ENCODE results near the gene ZFAND3. TPM values are rescaled to one million over a fixed set of nuclear protein-coding genes. Genes with fewer than 3 reads are reported as not detected.

ZFAND3 gene
- total RNA-seq, 1 experiment from 2014 or later, result 75.0 TPM

DNA sequence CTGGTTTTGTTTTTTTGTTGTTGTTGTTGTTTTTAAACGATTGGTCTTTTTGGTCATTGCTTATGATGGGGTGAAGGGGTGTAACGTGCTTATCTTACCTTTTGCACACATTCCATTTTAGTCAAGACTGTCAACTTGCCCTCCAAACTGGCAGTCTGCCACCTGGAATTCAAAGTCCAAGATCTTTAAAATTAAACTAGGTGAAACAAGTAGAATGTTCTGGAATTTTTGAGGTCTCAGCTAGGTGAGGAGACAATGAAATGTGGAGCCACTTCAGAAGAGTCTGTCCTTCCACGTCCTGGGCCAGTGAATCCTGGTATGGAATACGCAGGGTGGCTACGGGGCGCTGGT is 344.6 kb downstream of the ZFAND3 start:
- intact Hi-C loops (cut with micrococcal nuclease; ENCODE audit: unreplicated experiment), result no loop called here
- no peak for DNase-seq
- H3K9me3 Mint-ChIP-seq (ENCODE audit: low read depth, unreplicated experiment), result no peaks in the 10 kb centered on the region

DNA sequence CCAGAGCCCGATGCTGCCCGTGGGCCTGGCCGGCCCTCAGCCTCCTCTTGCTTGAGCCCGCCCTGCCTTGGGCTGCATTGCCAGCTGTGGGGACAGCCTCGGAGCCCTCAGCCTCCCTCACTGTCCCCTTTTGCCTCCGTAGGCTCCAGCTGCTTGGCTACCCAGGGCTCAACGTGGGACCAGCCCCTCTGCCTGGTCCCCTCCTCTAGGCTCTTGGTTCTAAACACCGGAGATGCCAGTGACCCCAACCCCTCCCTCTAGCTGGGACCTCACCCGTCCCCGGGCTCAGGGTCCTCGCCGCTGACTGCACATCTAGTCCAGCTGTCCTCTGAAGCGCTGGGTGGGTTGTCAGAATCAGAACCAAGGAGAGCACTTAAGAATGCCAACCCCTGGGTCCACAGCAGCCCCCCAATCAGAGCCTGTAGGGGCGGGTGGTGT is 345.2 kb downstream of the ZFAND3 start:
- H3K36me3 Mint-ChIP-seq (ENCODE audit: insufficient read depth, unreplicated experiment), result peaks cover 32% of the 10 kb centered on the region
- no TSS peak for BruUV-seq (replicated peaks)
- no peak for TF ChIP-seq CTCF (IDR thresholded peaks at IDR 0.05; ENCODE audit: unreplicated experiment)
- no peak overlapping the region for H3K27ac Mint-ChIP-seq (ENCODE audit: unreplicated experiment)
- intact Hi-C loops (cut with micrococcal nuclease; ENCODE audit: unreplicated experiment), result no loop called here
- H3K27me3 Mint-ChIP-seq (ENCODE audit: unreplicated experiment), result no peaks in the 10 kb centered on the region
- H3K4me1 Mint-ChIP-seq (ENCODE audit: low read depth, unreplicated experiment), result peaks cover 9% of the 10 kb centered on the region
- H3K9me3 Mint-ChIP-seq (ENCODE audit: low read depth, unreplicated experiment), result no peaks in the 10 kb centered on the region
- CTCF ChIA-PET, result interaction anchor here (0.7 kb wide), 1 partner anchor 856 kb away, joined by 3 read pairs; no protein-coding TSS in a partner anchor
- DNase-seq, result no peak
- H3K4me3 Mint-ChIP-seq (ENCODE audit: low read depth, unreplicated experiment), result no peak overlapping the region

More for the DNA sequence above, 344.6 kb downstream of the ZFAND3 start:
- H3K4me1 Mint-ChIP-seq (ENCODE audit: low read depth, unreplicated experiment), result peaks cover 9% of the 10 kb centered on the region
- BruUV-seq (replicated peaks), result no TSS peak
- no peak overlapping the region for H3K4me3 Mint-ChIP-seq (ENCODE audit: low read depth, unreplicated experiment)
- no peak for TF ChIP-seq CTCF (IDR thresholded peaks at IDR 0.05; ENCODE audit: unreplicated experiment)
- CTCF ChIA-PET, result no interaction called here
- no peaks in the 10 kb centered on the region for H3K27me3 Mint-ChIP-seq (ENCODE audit: unreplicated experiment)
- peak overlapping the region; percentile 16 for H3K27ac Mint-ChIP-seq (ENCODE audit: unreplicated experiment)
- peaks cover 38% of the 10 kb centered on the region for H3K36me3 Mint-ChIP-seq (ENCODE audit: insufficient read depth, unreplicated experiment)

GRCh38 chr6:38166411-38167240 is 347.1 kb downstream of the ZFAND3 start:
- CTCF ChIA-PET, result no interaction called here
- no peak overlapping the region for H3K4me3 Mint-ChIP-seq (ENCODE audit: low read depth, unreplicated experiment)
- no peaks in the 10 kb centered on the region for H3K27me3 Mint-ChIP-seq (ENCODE audit: unreplicated experiment)
- no peak for DNase-seq
- peaks cover 9% of the 10 kb centered on the region for H3K4me1 Mint-ChIP-seq (ENCODE audit: low read depth, unreplicated experiment)
- no peak for TF ChIP-seq CTCF (IDR thresholded peaks at IDR 0.05; ENCODE audit: unreplicated experiment)
- H3K36me3 Mint-ChIP-seq (ENCODE audit: insufficient read depth, unreplicated experiment), result peaks cover 24% of the 10 kb centered on the region
- BruUV-seq (replicated peaks), result no TSS peak
- H3K27ac Mint-ChIP-seq (ENCODE audit: unreplicated experiment), result no peak overlapping the region
- intact Hi-C loops (cut with micrococcal nuclease; ENCODE audit: unreplicated experiment), result no loop called here
- no peaks in the 10 kb centered on the region for H3K9me3 Mint-ChIP-seq (ENCODE audit: low read depth, unreplicated experiment)

GRCh38 chr6:38167598-38167997 is 348.1 kb downstream of the ZFAND3 start:
- Mint-ChIP-seq H3K9me3 (ENCODE audit: low read depth, unreplicated experiment) (no peaks in the 10 kb centered on the region), H3K4me1 (ENCODE audit: low read depth, unreplicated experiment) (peaks cover 9% of the 10 kb centered on the region), H3K4me3 (ENCODE audit: low read depth, unreplicated experiment) (no peak overlapping the region), H3K36me3 (ENCODE audit: insufficient read depth, unreplicated experiment) (peaks cover 26% of the 10 kb centered on the region), H3K27ac (ENCODE audit: unreplicated experiment) (no peak overlapping the region), H3K27me3 (ENCODE audit: unreplicated experiment) (no peaks in the 10 kb centered on the region)
- intact Hi-C loops (cut with micrococcal nuclease; ENCODE audit: unreplicated experiment), result no loop called here
- TF ChIP-seq CTCF (IDR thresholded peaks at IDR 0.05; ENCODE audit: unreplicated experiment), result no peak
- CTCF ChIA-PET, result no interaction called here
- no peak for DNase-seq
- BruUV-seq (replicated peaks), result no TSS peak

Measured in Calu3 (cell line).